K562 (cell line): Measurements from ENCODE around the gene PICK1. TPM values are rescaled to one million over a fixed set of nuclear protein-coding genes. Genes with fewer than 3 reads are reported as not detected.

Experiments
- ATAC-seq: fragments of 200-7000 bp; cut with Tn5 transposase; 3 replicates; pipeline ENCODE4 v1.9.1; 2020; ENCODE audit warnings: moderate library complexity
- BruUV-seq: library from RNA; stranded (reverse); fragments of 400-500 nt; replicated peaks from 2 replicates; lab custom pipeline; 2021; lab: Mats Ljungman, UMichigan
- CTCF ChIA-PET: fragments of 300-600 bp; formaldehyde crosslinking; extraction: SDS; loops from one replicate; lab custom pipeline; 2021; ENCODE audit warnings: low intra/inter-chr PET ratio; lab: Yijun Ruan, JAX
- POLR2A ChIA-PET: fragments of 300-600, 350-650 bp; sonication (Branson Sonifier 250); formaldehyde crosslinking; extraction: SDS; loops from one replicate; lab custom pipeline; 2021; ENCODE audit warnings: antibody characterized with exemption, inconsistent platforms; lab: Yijun Ruan, JAX
- DNase-seq, 4 experiments: peaks; one replicate each; pipeline versions ENCODE4 v3.0.0 to v3.0.0-alpha.2; 2011 to 2018; ENCODE audit warnings: low spot score in 3 of 4, mixed read lengths in 3 of 4; ENCODE audit errors: extremely low read depth in 1 of 4
- FAIRE-seq: peaks from 2 replicates; lab custom pipeline; 2011; peaks lifted over from hg19 to GRCh38; lab: Jason Lieb, UNC
- H2AFZ ChIP-seq: 2 replicates; pipeline ENCODE4 v1.6.0; 2011; ENCODE audit warnings: low read depth, low read length, control low read depth, inconsistent platforms
- H3K27ac ChIP-seq: fragments of 200-600 bp; 3 replicates; pipeline ENCODE4 v1.8.0; 2011; ENCODE audit warnings: low read depth, mild to moderate bottlenecking, control low read depth, inconsistent platforms, low read length, moderate library complexity, mixed read lengths; ENCODE audit errors: extremely low read depth
- H3K27me3 ChIP-seq, 2 experiments: fragments of 300-600 bp in 1 of 2; 2 replicates in 1 of 2; 3 replicates in 1 of 2; pipeline versions ENCODE4 v1.6.0 to v1.8.0; 2011; ENCODE audit warnings: inconsistent platforms in 2 of 2, low read length in 2 of 2, mild to moderate bottlenecking in 1 of 2, mixed read lengths in 1 of 2, moderate library complexity in 1 of 2; ENCODE audit not compliant: control insufficient read depth in 2 of 2, insufficient read depth in 2 of 2
- H3K36me3 ChIP-seq: fragments of 300-600 bp; 3 replicates; pipeline ENCODE4 v1.8.0; 2011; ENCODE audit warnings: mild to moderate bottlenecking, low read length, inconsistent platforms; ENCODE audit not compliant: control insufficient read depth, insufficient read depth
- H3K4me1 ChIP-seq, 2 experiments: fragments of 200-600 bp in 1 of 2; replicated peaks in 1 of 2; 2 replicates in 1 of 2; 3 replicates in 1 of 2; pipeline versions ENCODE4 v1.5.1 to v1.8.0; 2011; ENCODE audit warnings: inconsistent platforms in 2 of 2, low read length in 2 of 2, mild to moderate bottlenecking in 1 of 2, mixed read lengths in 1 of 2, moderate library complexity in 1 of 2; ENCODE audit not compliant: control insufficient read depth in 2 of 2, insufficient read depth in 2 of 2
- H3K4me2 ChIP-seq: 2 replicates; pipeline ENCODE4 v1.6.1; 2011; ENCODE audit warnings: low read length, control low read depth, inconsistent platforms, mixed read lengths; ENCODE audit not compliant: insufficient read depth
- H3K4me3 ChIP-seq: fragments of 200-600 bp; sonication (generic), shearing (Covaris generic); 2 replicates; pipeline ENCODE4 v1.5.1; 2016; ENCODE audit warnings: control low read depth, inconsistent platforms
- H3K79me2 ChIP-seq: fragments of 200-600 bp; 3 replicates; pipeline ENCODE4 v1.8.0; 2011; ENCODE audit warnings: low read length, inconsistent platforms; ENCODE audit not compliant: control insufficient read depth, insufficient read depth
- H3K9ac ChIP-seq, 2 experiments: 2 replicates each; pipeline versions ENCODE4 v1.6.0 to v1.6.1; 2011; ENCODE audit warnings: low read depth in 2 of 2, low read length in 2 of 2, control low read depth in 1 of 2, inconsistent platforms in 1 of 2, mild to moderate bottlenecking in 1 of 2, mixed read lengths in 1 of 2; ENCODE audit not compliant: insufficient read depth in 1 of 2
- H3K9me1 ChIP-seq: one replicate; pipeline ENCODE4 v1.6.0; 2011; ENCODE audit warnings: inconsistent platforms, mild to moderate bottlenecking, low read length, moderate library complexity; ENCODE audit not compliant: control insufficient read depth, insufficient read depth
- H3K9me3 ChIP-seq: replicated peaks from 2 replicates; pipeline ENCODE4 v1.5.1; 2011; ENCODE audit warnings: low read depth, low read length, inconsistent platforms; ENCODE audit not compliant: control insufficient read depth, insufficient read depth
- H4K20me1 ChIP-seq: replicated peaks from 2 replicates; pipeline ENCODE4 v1.6.1; 2011; ENCODE audit warnings: low read length, inconsistent platforms, mixed read lengths; ENCODE audit not compliant: control insufficient read depth, insufficient read depth
- CC2D1A ChIP-seq: fragments of 450-650 bp; IDR thresholded peaks from 2 replicates; pipeline ENCODE4 v1.6.1; 2017; ENCODE audit warnings: mild to moderate bottlenecking
- CCAR2 ChIP-seq: fragments of 200-400 bp; formaldehyde crosslinking; IDR thresholded peaks from 2 replicates; pipeline ENCODE4 v1.6.1; 2017; ENCODE audit warnings: mild to moderate bottlenecking, low read depth, low read length
- CXXC5 ChIP-seq: fragments of 250-450 bp; sonication (Bioruptor Pico); IDR thresholded peaks from 2 replicates; pipeline ENCODE4 v1.8.0; 2022; ENCODE audit warnings: inconsistent platforms, mild to moderate bottlenecking, moderate library complexity
- DPF2 ChIP-seq: fragments of 450-650 bp; IDR thresholded peaks from 2 replicates; pipeline ENCODE4 v1.6.1; 2016
- EP300 ChIP-seq: IDR thresholded peaks from 2 replicates; pipeline ENCODE4 v1.6.1; 2012; ENCODE audit warnings: low read length, improper control_type of control experiment
- FOSL1 ChIP-seq: fragments of 200-800 bp; sonication (Bioruptor generic); conservative IDR thresholded peaks from 2 replicates; pipeline ENCODE4 v1.6.1; 2016; ENCODE audit warnings: missing genetic modification characterization, missing compliant biosample characterization
- FOXM1 ChIP-seq, 2 experiments: fragments of 450-650 bp in 1 of 2; sonication (generic) in 1 of 2; formaldehyde crosslinking in 1 of 2; IDR thresholded peaks; 2 replicates each; pipeline versions ENCODE4 v1.6.1 to v1.9.0; 2017 to 2022; ENCODE audit warnings: low read depth in 2 of 2, mild to moderate bottlenecking in 2 of 2, missing genetic modification reagents in 1 of 2, moderate library complexity in 1 of 2
- GABPA ChIP-seq: fragments of 200-800 bp; sonication (Bioruptor generic); conservative IDR thresholded peaks from 2 replicates; pipeline ENCODE4 v1.6.1; 2016; ENCODE audit warnings: low read depth, missing genetic modification characterization, missing compliant biosample characterization
- HDAC2 ChIP-seq: fragments of 450-650 bp; IDR thresholded peaks from 2 replicates; pipeline ENCODE4 v1.6.1; 2016; ENCODE audit warnings: mild to moderate bottlenecking
- JUN ChIP-seq, 2 experiments: sonication (generic) in 1 of 2; formaldehyde crosslinking in 1 of 2; IDR thresholded peaks; 2 replicates each; pipeline versions ENCODE4 v1.6.1 to v1.8.0; 2012 to 2022; ENCODE audit warnings: borderline replicate concordance in 2 of 2, mild to moderate bottlenecking in 2 of 2, improper control_type of control experiment in 1 of 2, low read depth in 1 of 2, low read length in 1 of 2, missing genetic modification reagents in 1 of 2
- KDM5B ChIP-seq: fragments of 200-600 bp; sonication (generic); IDR thresholded peaks from 2 replicates; pipeline ENCODE4 v1.6.1; 2012; ENCODE audit warnings: low read depth, mild to moderate bottlenecking, moderate library complexity, low read length, control low read depth, inconsistent platforms; ENCODE audit not compliant: insufficient replicate concordance
- KHSRP ChIP-seq: fragments of 450-650 bp; IDR thresholded peaks from 2 replicates; pipeline ENCODE4 v1.6.1; 2017
- MEF2A ChIP-seq: IDR thresholded peaks from 2 replicates; pipeline ENCODE4 v1.6.1; 2011; ENCODE audit warnings: low read depth, mild to moderate bottlenecking, low read length, moderate library complexity; ENCODE audit not compliant: control insufficient read depth
- NBN ChIP-seq: fragments of 450-650 bp; IDR thresholded peaks from 2 replicates; pipeline ENCODE4 v1.6.1; 2016; ENCODE audit warnings: low read depth, mild to moderate bottlenecking
- PKNOX1 ChIP-seq: fragments of 450-650 bp; IDR thresholded peaks from 2 replicates; pipeline ENCODE4 v1.6.1; 2016
- POLR2AphosphoS5 ChIP-seq: IDR thresholded peaks from 2 replicates; pipeline ENCODE4 v1.6.1; 2011; ENCODE audit warnings: mild to moderate bottlenecking, low read depth, low read length, moderate library complexity; ENCODE audit not compliant: control insufficient read depth, insufficient read depth
- RAD21 ChIP-seq, 2 experiments: fragments of 250-450 bp in 1 of 2; fragments of 450-650 bp in 1 of 2; sonication (Bioruptor Pico) in 1 of 2; formaldehyde crosslinking in 1 of 2; IDR thresholded peaks in 1 of 2; conservative IDR thresholded peaks in 1 of 2; 2 replicates each; pipeline versions ENCODE4 v1.4.0 to v1.8.0; 2020 to 2022; ENCODE audit warnings: mild to moderate bottlenecking in 2 of 2, moderate library complexity in 1 of 2
- SAFB2 ChIP-seq: fragments of 200-400 bp; formaldehyde crosslinking; IDR thresholded peaks from 2 replicates; pipeline ENCODE4 v1.6.1; 2018; ENCODE audit warnings: borderline replicate concordance, low read length, low read depth, moderate library complexity; ENCODE audit not compliant: severe bottlenecking
- SMARCE1 ChIP-seq: fragments of 450-650 bp; IDR thresholded peaks from 2 replicates; pipeline ENCODE4 v1.7.1; 2016; ENCODE audit warnings: mild to moderate bottlenecking
- TCF7L2 ChIP-seq: fragments of 150-350 bp; IDR thresholded peaks from 2 replicates; pipeline ENCODE4 v1.6.1; 2016; ENCODE audit warnings: low read depth, mild to moderate bottlenecking, low read length, moderate library complexity
- XRCC3 ChIP-seq: fragments of 450-650 bp; IDR thresholded peaks from 2 replicates; pipeline ENCODE4 v1.6.1; 2017; ENCODE audit warnings: mild to moderate bottlenecking, moderate library complexity
- ZBTB17 ChIP-seq: fragments of 450-650 bp; formaldehyde crosslinking; IDR thresholded peaks from 2 replicates; pipeline ENCODE4 v1.4.0; 2020; ENCODE audit warnings: mild to moderate bottlenecking
- ZFP36 ChIP-seq: fragments of 150-350 bp; IDR thresholded peaks from 2 replicates; pipeline ENCODE4 v1.6.1; 2018; ENCODE audit warnings: low read length, low read depth; ENCODE audit not compliant: partially characterized antibody
- WGBS: fragments of 100-300 bp; shearing (Covaris generic); methylation state at CpG from one replicate; pipeline ENCODE4 v1.1.6; 2016; ENCODE audit warnings: low coverage, mixed read lengths; ENCODE audit not compliant: insufficient coverage; ENCODE audit errors: missing lambda C conversion rate; 5-methylcytosine and 5-hydroxymethylcytosine counted together
- in situ Hi-C: fragments of 300-500 bp; cut with MboI; formaldehyde crosslinking; loops from 4 replicates; pipeline ENCODE4 v1.15.0; 2018; ENCODE audit warnings: inconsistent platforms, mixed read lengths
- intact Hi-C: fragments of 100-400 bp; cut with micrococcal nuclease; formaldehyde crosslinking; loops from 2 replicates; pipeline ENCODE4 v1.14.2; 2022
- polyA plus RNA-seq, 8 experiments: library from polyadenylated mRNA; depleted of rRNA in 4 of 8; stranded (reverse) in 5 of 8; unstranded in 3 of 8; fragments of >200 nt; fragmentation: Nextera tagmentation in 2 of 8; fragmentation: Illumina TruSeq in 1 of 8; extraction: Ambion mirVana in 2 of 8; extraction: Trizol in 1 of 8; gene quantifications; 2 replicates each; pipeline versions ENCODE4 v1.2.1 to v1.2.3, GENCODE V29; 2011 to 2014; ENCODE audit warnings: inconsistent platforms in 1 of 8, missing spikeins in 1 of 8
- total RNA-seq, 7 experiments: library from RNA; depleted of rRNA in 6 of 7; stranded (reverse); fragments of >200 nt in 6 of 7; fragmentation: Illumina TruSeq in 2 of 7; extraction: Trizol in 2 of 7; gene quantifications; 2 replicates each; pipeline versions ENCODE4 v1.2.1 to v1.2.3, GENCODE V29; 2011 to 2021; ENCODE audit warnings: low replicate concordance in 1 of 7

PICK1 gene
- total and polyA plus RNA-seq, 9 of the 15 experiments (the other 6 are each of a cell fraction or from before 2014, with no cell fraction given), result 0.06 to 11.0 (median 7.9) TPM; not detected in 1

- H3K9ac ChIP-seq, result peak overlapping the region; percentile 59 to 92
- H2AFZ ChIP-seq, result peak overlapping the region; percentile 82
- H3K27ac ChIP-seq, result peak overlapping the region; percentile 89
- BruUV-seq, result no TSS peak
- DNase-seq, result peak; percentile 81 to 85 (median 82)
- no peaks in the 10 kb centered on the region for H4K20me1 ChIP-seq
- H3K4me2 ChIP-seq, result peak overlapping the region; percentile 48
- H3K9me1 ChIP-seq, result no peaks in the 10 kb centered on the region
- H3K4me1 ChIP-seq, result peaks cover 34 to 54% of the 10 kb centered on the region in 2 experiments
- peak; percentile 89 for ATAC-seq
- no peaks in the 10 kb centered on the region for H3K27me3 ChIP-seq
- CTCF ChIA-PET, result no interaction called here
- H3K79me2 ChIP-seq, result no peaks in the 10 kb centered on the region
- peak; percentile 81 for FAIRE-seq
- in situ Hi-C loops (no loop called here), intact Hi-C loops (no loop called here)
- POLR2A ChIA-PET, result interaction anchor here (0.5 to 1.4 kb wide), 5 partner anchors 9 to 123 kb away, joined by 3 to 9 read pairs (median 3); no protein-coding TSS in a partner anchor
- 7% methylated on average over 13 of the region's 15 CpGs for WGBS
- no peak overlapping the region for H3K4me3 ChIP-seq
- H3K36me3 ChIP-seq, result no peaks in the 10 kb centered on the region
- no peaks in the 10 kb centered on the region for H3K9me3 ChIP-seq
- TF ChIP-seq SAFB2 (no peak), ZBTB17 (CRISPR knock-in tag) (peak; percentile 40; the same call in 1 of the 2 replicates), MEF2A (no peak), CXXC5 (CRISPR knock-in tag) (no peak), XRCC3 (no peak), RAD21 (CRISPR knock-in tag; conservative IDR thresholded peaks at IDR 0.05 in 1 of 2, IDR thresholded peaks at IDR 0.05 in 1 of 2) (peak in 1 of 2 experiments; percentile 12; a peak in 1 of 4 replicates), CCAR2 (no peak), HDAC2 (peak; percentile 89; the same call in 1 of the 2 replicates), NBN (peak; percentile 59; the same call in 1 of the 2 replicates), GABPA (tag) (peak; percentile 47), KHSRP (no peak), TCF7L2 (0 out of 2 replicates have a peak, but pooled peaks have one; percentile 35), POLR2AphosphoS5 (peak; percentile 76; the same call in 1 of the 2 replicates), DPF2 (peak; percentile 72), PKNOX1 (peak; percentile 55), EP300 (peak; percentile 23; the same call in 1 of the 2 replicates), FOXM1 (IDR thresholded peaks at IDR 0.05; ENCODE audit: low read depth) (0 out of 2 replicates have a peak, but pooled peaks have one; percentile 11), FOXM1 (CRISPR knock-in tag; IDR thresholded peaks at IDR 0.05; ENCODE audit: low read depth) (no peak), ZFP36 (peak; percentile 36), SMARCE1 (peak; percentile 56; the same call in 1 of the 2 replicates), FOSL1 (tag) (peak; percentile 89), JUN (IDR thresholded peaks at IDR 0.05; ENCODE audit: borderline replicate concordance, low read depth, low read length) (peak; percentile 65), JUN (CRISPR knock-in tag; IDR thresholded peaks at IDR 0.05; ENCODE audit: borderline replicate concordance) (no peak), KDM5B (peak; percentile 21), CC2D1A (peak; percentile 53; the same call in 1 of the 2 replicates)
Measured at GRCh38 chr22:38034278-38034882, 22.8 kb upstream of the PICK1 start.
